Gastroesophageal sphincter (tissue), 3 donors: ENCODE data around the gene POLH.

Experiments
- POLR2A ChIP-seq, 2 donors: fragments of 450-650 bp; IDR thresholded peaks; one replicate each; pipeline ENCODE4 v1.6.1; 2017; ENCODE audit warnings: antibody characterized with exemption in 2 of 2, mild to moderate bottlenecking in 2 of 2, moderate library complexity in 1 of 2
- TF ChIP-seq, protein P1 (sequence below), 4 experiments: fragments of 200-600 bp in 2 of 4; fragments of 450-650 bp in 2 of 4; sonication (generic) in 1 of 4; IDR thresholded peaks; one replicate each; pipeline ENCODE4 v1.5.1; 2017 to 2019; ENCODE audit warnings: antibody characterized with exemption in 4 of 4, mild to moderate bottlenecking in 2 of 4, moderate library complexity in 2 of 4

DNA sequence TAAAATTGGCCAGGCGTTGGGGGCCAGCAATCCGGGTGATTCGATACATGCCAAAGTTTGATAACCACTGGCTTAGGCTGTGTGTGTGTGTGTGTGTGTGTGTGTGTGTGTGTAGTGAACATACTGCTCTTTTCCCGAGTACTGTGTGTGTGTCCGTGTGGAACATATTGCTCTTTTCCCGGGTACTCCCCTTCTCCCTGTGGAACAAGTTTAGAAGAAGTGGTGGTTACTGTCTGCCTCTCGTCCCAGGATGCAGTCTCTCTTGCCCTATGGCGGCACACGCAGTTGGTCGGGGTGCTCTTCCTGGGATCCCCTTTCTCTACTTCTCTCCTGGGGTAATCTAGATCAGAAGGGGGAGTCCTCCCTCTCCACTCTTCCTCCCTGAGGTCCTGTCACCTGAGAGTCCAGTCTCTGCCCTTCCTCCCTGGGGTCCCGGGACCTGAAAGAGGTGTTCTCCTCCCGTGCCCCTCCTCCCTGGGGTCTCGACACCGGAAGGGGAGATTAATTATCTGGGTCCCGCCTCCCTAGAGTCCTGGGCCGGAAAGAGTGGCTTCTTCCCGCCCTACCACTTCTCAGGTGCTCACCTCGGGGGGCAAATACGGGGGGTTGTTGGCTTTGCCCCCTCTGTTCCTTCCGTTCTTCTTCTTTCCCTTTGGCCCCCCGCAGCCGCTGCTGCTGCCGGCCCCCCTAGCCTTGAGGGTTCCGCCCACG is 52.6 kb downstream of the POLH start:
- TF ChIP-seq, protein P1, sequence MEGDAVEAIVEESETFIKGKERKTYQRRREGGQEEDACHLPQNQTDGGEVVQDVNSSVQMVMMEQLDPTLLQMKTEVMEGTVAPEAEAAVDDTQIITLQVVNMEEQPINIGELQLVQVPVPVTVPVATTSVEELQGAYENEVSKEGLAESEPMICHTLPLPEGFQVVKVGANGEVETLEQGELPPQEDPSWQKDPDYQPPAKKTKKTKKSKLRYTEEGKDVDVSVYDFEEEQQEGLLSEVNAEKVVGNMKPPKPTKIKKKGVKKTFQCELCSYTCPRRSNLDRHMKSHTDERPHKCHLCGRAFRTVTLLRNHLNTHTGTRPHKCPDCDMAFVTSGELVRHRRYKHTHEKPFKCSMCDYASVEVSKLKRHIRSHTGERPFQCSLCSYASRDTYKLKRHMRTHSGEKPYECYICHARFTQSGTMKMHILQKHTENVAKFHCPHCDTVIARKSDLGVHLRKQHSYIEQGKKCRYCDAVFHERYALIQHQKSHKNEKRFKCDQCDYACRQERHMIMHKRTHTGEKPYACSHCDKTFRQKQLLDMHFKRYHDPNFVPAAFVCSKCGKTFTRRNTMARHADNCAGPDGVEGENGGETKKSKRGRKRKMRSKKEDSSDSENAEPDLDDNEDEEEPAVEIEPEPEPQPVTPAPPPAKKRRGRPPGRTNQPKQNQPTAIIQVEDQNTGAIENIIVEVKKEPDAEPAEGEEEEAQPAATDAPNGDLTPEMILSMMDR (IDR thresholded peaks at IDR 0.05) = no peak
- TF ChIP-seq POLR2A (IDR thresholded peaks at IDR 0.05) = peak in 1 of 2 donors; percentile 23
